ENCODE results near the gene BIK.

DNA sequence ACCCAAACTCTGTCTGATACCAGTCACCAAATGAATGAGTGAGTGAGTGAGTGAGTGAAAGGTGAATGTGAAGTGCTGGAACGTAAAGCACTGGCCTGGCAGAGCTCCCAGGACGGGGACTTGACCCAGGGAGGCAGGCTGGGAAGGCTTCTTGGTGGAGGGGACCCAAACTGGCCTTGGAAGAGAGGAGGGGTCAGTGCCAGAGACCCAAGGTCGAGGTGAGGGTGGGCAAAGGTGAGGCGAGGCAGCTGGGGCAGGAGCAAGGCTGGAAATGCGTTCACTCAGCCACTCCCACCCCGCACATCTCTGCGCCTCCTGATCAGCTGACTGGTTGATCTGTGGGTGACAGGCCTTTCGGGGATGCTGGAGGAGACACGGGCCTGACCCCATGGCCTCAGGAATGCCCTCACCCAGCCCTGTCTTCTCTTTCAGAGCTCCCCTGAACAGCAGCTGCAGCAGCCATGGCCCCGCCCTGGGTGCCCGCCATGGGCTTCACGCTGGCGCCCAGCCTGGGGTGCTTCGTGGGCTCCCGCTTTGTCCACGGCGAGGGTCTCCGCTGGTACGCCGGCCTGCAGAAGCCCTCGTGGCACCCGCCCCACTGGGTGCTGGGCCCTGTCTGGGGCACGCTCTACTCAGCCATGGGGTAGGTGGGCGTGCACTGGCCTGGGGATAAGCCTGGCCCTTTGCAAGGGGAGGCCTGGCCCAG lies 48.4 kb downstream of the BIK start:
- TF ChIP-seq, protein P1, sequence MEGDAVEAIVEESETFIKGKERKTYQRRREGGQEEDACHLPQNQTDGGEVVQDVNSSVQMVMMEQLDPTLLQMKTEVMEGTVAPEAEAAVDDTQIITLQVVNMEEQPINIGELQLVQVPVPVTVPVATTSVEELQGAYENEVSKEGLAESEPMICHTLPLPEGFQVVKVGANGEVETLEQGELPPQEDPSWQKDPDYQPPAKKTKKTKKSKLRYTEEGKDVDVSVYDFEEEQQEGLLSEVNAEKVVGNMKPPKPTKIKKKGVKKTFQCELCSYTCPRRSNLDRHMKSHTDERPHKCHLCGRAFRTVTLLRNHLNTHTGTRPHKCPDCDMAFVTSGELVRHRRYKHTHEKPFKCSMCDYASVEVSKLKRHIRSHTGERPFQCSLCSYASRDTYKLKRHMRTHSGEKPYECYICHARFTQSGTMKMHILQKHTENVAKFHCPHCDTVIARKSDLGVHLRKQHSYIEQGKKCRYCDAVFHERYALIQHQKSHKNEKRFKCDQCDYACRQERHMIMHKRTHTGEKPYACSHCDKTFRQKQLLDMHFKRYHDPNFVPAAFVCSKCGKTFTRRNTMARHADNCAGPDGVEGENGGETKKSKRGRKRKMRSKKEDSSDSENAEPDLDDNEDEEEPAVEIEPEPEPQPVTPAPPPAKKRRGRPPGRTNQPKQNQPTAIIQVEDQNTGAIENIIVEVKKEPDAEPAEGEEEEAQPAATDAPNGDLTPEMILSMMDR (IDR thresholded peaks at IDR 0.05): no peak
- TF ChIP-seq EP300 (IDR thresholded peaks at IDR 0.05) (no peak), POLR2A (IDR thresholded peaks at IDR 0.05) (no peak)

All from stomach (tissue), 4 donors.